Tibial artery (tissue), 4 donors: Measurements from ENCODE around the gene UBE3B.

Experiments
- DNase-seq, 2 donors: peaks; one replicate each; pipeline ENCODE4 v3.0.0-alpha.2; 2019
- H3K27ac ChIP-seq, 2 donors: fragments of 200-600 bp; sonication (generic) in 1 of 2; 1 replicate in 1 of 2; 2 replicates in 1 of 2; pipeline ENCODE4 v1.5.1; 2018 to 2019; ENCODE audit warnings: mild to moderate bottlenecking in 1 of 2
- H3K27me3 ChIP-seq, 2 donors: fragments of 200-600 bp; sonication (generic) in 1 of 2; one replicate each; pipeline versions ENCODE4 v1.5.1 to v1.6.0; 2016 to 2019
- H3K36me3 ChIP-seq, 3 donors: fragments of 200-600 bp; sonication (generic) in 2 of 3; one replicate each; pipeline ENCODE4 v1.5.1; 2016 to 2019; ENCODE audit warnings: mild to moderate bottlenecking in 2 of 3
- H3K4me1 ChIP-seq, 4 donors: fragments of 200-600 bp; sonication (generic) in 2 of 4; 1 replicate in 3 of 4; 2 replicates in 1 of 4; pipeline ENCODE4 v1.5.1; 2016 to 2019
- H3K4me3 ChIP-seq, 2 donors: fragments of 200-600 bp; sonication (generic) in 1 of 2; 1 replicate in 1 of 2; 2 replicates in 1 of 2; pipeline ENCODE4 v1.5.1; 2018 to 2019; ENCODE audit warnings: mild to moderate bottlenecking in 2 of 2
- H3K9me3 ChIP-seq, 3 donors: fragments of 200-600 bp; sonication (generic) in 1 of 3; one replicate each; pipeline ENCODE4 v1.5.1; 2016 to 2019
- CTCF ChIP-seq, 2 experiments: fragments of 200-600 bp in 1 of 2; fragments of 450-650 bp in 1 of 2; IDR thresholded peaks; one replicate each; pipeline ENCODE4 v1.5.1; 2017 to 2019; ENCODE audit warnings: antibody characterized with exemption in 2 of 2, mild to moderate bottlenecking in 1 of 2, moderate library complexity in 1 of 2
- intact Hi-C: fragments of 100-400 bp; cut with DNase I; formaldehyde crosslinking; loops from one replicate; pipeline ENCODE4 v1.15.0; 2023; ENCODE audit warnings: low total_unique reads

UBE3B gene

GRCh38 chr12:109497675-109498074, 20.2 kb downstream of the UBE3B start:
- DNase-seq: no peak
- H3K4me3 ChIP-seq: no peak overlapping the region
- TF ChIP-seq CTCF (IDR thresholded peaks at IDR 0.05): no peak
- H3K27ac ChIP-seq: no peak overlapping the region
- no peaks in the 10 kb centered on the region for H3K27me3 ChIP-seq
- H3K36me3 ChIP-seq: peaks cover 91 to 100% (median 94%) of the 10 kb centered on the region in 3 donors
- no peaks in the 10 kb centered on the region for H3K4me1 ChIP-seq
- no peaks in the 10 kb centered on the region for H3K9me3 ChIP-seq
- intact Hi-C loops: no loop called here

GRCh38 chr12:109500406-109501185, 23.2 kb downstream of the UBE3B start:
- H3K9me3 ChIP-seq: no peaks in the 10 kb centered on the region
- no peak for TF ChIP-seq CTCF (IDR thresholded peaks at IDR 0.05)
- H3K4me1 ChIP-seq: no peaks in the 10 kb centered on the region
- DNase-seq: no peak
- no peak overlapping the region for H3K27ac ChIP-seq
- H3K4me3 ChIP-seq: no peak overlapping the region
- intact Hi-C loops: no loop called here
- H3K27me3 ChIP-seq: no peaks in the 10 kb centered on the region
- peaks cover 91 to 100% (median 97%) of the 10 kb centered on the region in 3 donors for H3K36me3 ChIP-seq

GRCh38 chr12:109501299-109501698, 23.9 kb downstream of the UBE3B start:
- Histone ChIP-seq H3K9me3 (no peaks in the 10 kb centered on the region), H3K27me3 (no peaks in the 10 kb centered on the region), H3K27ac (no peak overlapping the region), H3K4me3 (no peak overlapping the region), H3K36me3 (peaks cover 92 to 100% (median 97%) of the 10 kb centered on the region in 3 donors), H3K4me1 (no peaks in the 10 kb centered on the region)
- DNase-seq: no peak
- intact Hi-C loops: no loop called here
- TF ChIP-seq CTCF (IDR thresholded peaks at IDR 0.05): no peak

GRCh38 chr12:109502332-109502731, 24.9 kb downstream of the UBE3B start:
- no peak overlapping the region for H3K27ac ChIP-seq
- no peaks in the 10 kb centered on the region for H3K4me1 ChIP-seq
- H3K36me3 ChIP-seq: peaks cover 99 to 100% (median 100%) of the 10 kb centered on the region in 3 donors
- intact Hi-C loops: no loop called here
- H3K27me3 ChIP-seq: no peaks in the 10 kb centered on the region
- no peaks in the 10 kb centered on the region for H3K9me3 ChIP-seq
- no peak for TF ChIP-seq CTCF (IDR thresholded peaks at IDR 0.05)
- H3K4me3 ChIP-seq: no peak overlapping the region
- DNase-seq: no peak

GRCh38 chr12:109503611-109504010, 26.2 kb downstream of the UBE3B start:
- intact Hi-C loops: no loop called here

More at GRCh38 chr12:109503611-109504010, 26.2 kb downstream of the UBE3B start:
- DNase-seq: no peak
- H3K27ac ChIP-seq: no peak overlapping the region
- no peak for TF ChIP-seq CTCF (IDR thresholded peaks at IDR 0.05)
- H3K9me3 ChIP-seq: no peaks in the 10 kb centered on the region
- H3K36me3 ChIP-seq: peaks cover 99 to 100% (median 100%) of the 10 kb centered on the region in 3 donors
- H3K27me3 ChIP-seq: no peaks in the 10 kb centered on the region
- no peak overlapping the region for H3K4me3 ChIP-seq
- no peaks in the 10 kb centered on the region for H3K4me1 ChIP-seq
